HFF-Myc (cell line): ENCODE measurements around the gene GRM3.

Source experiments
- DNase-seq: peaks from one replicate; pipeline ENCODE4 v3.0.0-alpha.2; 2011; ENCODE audit warnings: low read depth; ENCODE audit errors: extremely low read depth
- H3K4me3 ChIP-seq: replicated peaks from 2 replicates; pipeline ENCODE4 v1.5.1; 2011; ENCODE audit warnings: low read depth, mild to moderate bottlenecking, control low read depth, low read length
- CTCF ChIP-seq: IDR thresholded peaks from 2 replicates; pipeline ENCODE4 v1.5.1; 2012; ENCODE audit warnings: mild to moderate bottlenecking, low read depth, low read length, control low read depth; ENCODE audit errors: missing control alignments

GRM3 gene

GRCh38 chr7:86692755-86693154, 49.0 kb downstream of the GRM3 start:
- no peak for DNase-seq
- TF ChIP-seq CTCF: no peak
- no peak overlapping the region for H3K4me3 ChIP-seq

GRCh38 chr7:86706406-86706805, 62.7 kb downstream of the GRM3 start:
- H3K4me3 ChIP-seq: no peak overlapping the region
- DNase-seq: no peak
- TF ChIP-seq CTCF: no peak

- TF ChIP-seq CTCF: no peak
- no peak overlapping the region for H3K4me3 ChIP-seq
- no peak for DNase-seq
Measured at GRCh38 chr7:86708031-86708680, 64.4 kb downstream of the GRM3 start.

- TF ChIP-seq CTCF: no peak
- H3K4me3 ChIP-seq: no peak overlapping the region
- no peak for DNase-seq
Measured at GRCh38 chr7:86720306-86720705, 76.6 kb downstream of the GRM3 start.

GRCh38 chr7:86733783-86734182, 90.1 kb downstream of the GRM3 start:
- DNase-seq: no peak
- no peak for TF ChIP-seq CTCF
- no peak overlapping the region for H3K4me3 ChIP-seq

- no peak for TF ChIP-seq CTCF
- no peak for DNase-seq
- H3K4me3 ChIP-seq: no peak overlapping the region
Measured at GRCh38 chr7:86745013-86745745, 101.5 kb downstream of the GRM3 start.
